Stimulated activated CD8-positive, alpha-beta memory T cell treated with anti-CD3 and anti-CD28 coated beads, Interleukin-15, amount 100 ng/mL, for 24 hours (primary cell): Measurements from ENCODE around the gene TCP11L1.
"Not testable (repeated sequence)": the region's sequence is repeated elsewhere in the genome, so short reads cannot be mapped to it uniquely, and the experiment has no call there.

Source experiments
- DNase-seq: peaks from one replicate; pipeline ENCODE4 v3.0.0-alpha.2; 2020; ENCODE audit warnings: low read depth

The TCP11L1 gene

GRCh38 chr11:33029218-33029617 is 10.2 kb upstream of the TCP11L1 start:
- DNase-seq, result not testable (repeated sequence)

- DNase-seq, result no peak
Measured at GRCh38 chr11:33033493-33033892, 5.9 kb upstream of the TCP11L1 start.

GRCh38 chr11:33035011-33035410 is 4.4 kb upstream of the TCP11L1 start:
- DNase-seq, result no peak

- DNase-seq, result no peak
Measured at GRCh38 chr11:33040033-33040861, 875 bp downstream of the TCP11L1 start.

- DNase-seq, result no peak
Measured at GRCh38 chr11:33040862-33041453, 1.6 kb downstream of the TCP11L1 start.

- no peak for DNase-seq
Measured at GRCh38 chr11:33043221-33043830, 4.0 kb downstream of the TCP11L1 start.

GRCh38 chr11:33044285-33044756 is 4.9 kb downstream of the TCP11L1 start:
- DNase-seq, result no peak

- DNase-seq, result no peak
Measured at GRCh38 chr11:33045551-33046255, 6.3 kb downstream of the TCP11L1 start.

GRCh38 chr11:33048701-33049100 is 9.3 kb downstream of the TCP11L1 start:
- DNase-seq, result not testable (repeated sequence)

- not testable (repeated sequence) for DNase-seq
Measured at GRCh38 chr11:33049565-33050408, 10.4 kb downstream of the TCP11L1 start.

- DNase-seq, result no peak
Measured at GRCh38 chr11:33052231-33052630, 12.9 kb downstream of the TCP11L1 start.

GRCh38 chr11:33055375-33055774 is 16.0 kb downstream of the TCP11L1 start:
- DNase-seq, result no peak

GRCh38 chr11:33057284-33057683 is 17.9 kb downstream of the TCP11L1 start:
- no peak for DNase-seq

GRCh38 chr11:33059331-33060007 is 20.1 kb downstream of the TCP11L1 start:
- DNase-seq, result no peak

- no peak for DNase-seq
Measured at GRCh38 chr11:33060271-33060670, 20.9 kb downstream of the TCP11L1 start.

GRCh38 chr11:33062137-33062536 is 22.8 kb downstream of the TCP11L1 start:
- no peak for DNase-seq

- DNase-seq, result no peak
Measured at GRCh38 chr11:33063326-33063881, 24.0 kb downstream of the TCP11L1 start.

- DNase-seq, result no peak
Measured at GRCh38 chr11:33064033-33064825, 24.9 kb downstream of the TCP11L1 start.

GRCh38 chr11:33064866-33065265 is 25.5 kb downstream of the TCP11L1 start:
- no peak for DNase-seq
